Measurements from ENCODE around the gene ELMO1. TPM values are rescaled to one million over a fixed set of nuclear protein-coding genes. Genes with fewer than 3 reads are reported as not detected.
"Not testable (repeated sequence)": the region's sequence is repeated elsewhere in the genome, so short reads cannot be mapped to it uniquely, and the experiment has no call there.

ELMO1 gene
- total RNA-seq, 1 experiment from 2014 or later = not detected

DNA sequence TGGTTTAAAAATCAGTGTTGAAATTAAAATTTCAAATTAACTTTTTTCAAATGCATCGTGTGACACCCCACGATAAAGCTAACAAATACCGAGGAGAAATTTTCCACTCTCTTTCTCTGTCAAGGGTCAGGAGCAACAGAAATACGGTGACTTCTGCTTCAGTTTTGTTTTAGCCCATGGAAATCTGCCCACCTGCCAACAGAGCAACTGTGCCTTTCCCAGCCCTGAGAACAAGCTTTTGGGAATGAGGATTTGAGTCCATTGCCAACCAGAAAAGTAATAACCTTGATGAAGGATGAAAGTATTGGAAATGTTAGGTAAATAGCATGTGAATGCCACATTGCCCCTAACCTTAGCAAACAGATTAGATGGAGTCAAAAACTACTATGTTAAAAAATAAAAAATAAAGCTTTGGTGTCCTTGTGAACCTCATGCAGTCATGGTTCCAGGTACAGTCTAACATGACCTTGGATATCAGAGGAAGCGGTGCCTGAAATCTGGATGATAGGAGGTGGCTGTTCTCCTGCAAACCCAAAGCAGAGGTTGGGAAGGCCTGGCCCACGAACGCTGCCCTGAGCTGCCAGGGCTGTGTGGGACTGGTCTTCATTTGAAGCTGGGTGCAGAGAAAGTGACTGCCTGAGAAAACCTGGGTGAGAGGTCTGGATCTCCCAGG is 296.8 kb downstream of the ELMO1 start:
- Histone ChIP-seq H3K27ac (no peak overlapping the region), H3K27me3 (replicated peaks) (no peaks in the 10 kb centered on the region), H3K4me3 (no peak overlapping the region)

DNA sequence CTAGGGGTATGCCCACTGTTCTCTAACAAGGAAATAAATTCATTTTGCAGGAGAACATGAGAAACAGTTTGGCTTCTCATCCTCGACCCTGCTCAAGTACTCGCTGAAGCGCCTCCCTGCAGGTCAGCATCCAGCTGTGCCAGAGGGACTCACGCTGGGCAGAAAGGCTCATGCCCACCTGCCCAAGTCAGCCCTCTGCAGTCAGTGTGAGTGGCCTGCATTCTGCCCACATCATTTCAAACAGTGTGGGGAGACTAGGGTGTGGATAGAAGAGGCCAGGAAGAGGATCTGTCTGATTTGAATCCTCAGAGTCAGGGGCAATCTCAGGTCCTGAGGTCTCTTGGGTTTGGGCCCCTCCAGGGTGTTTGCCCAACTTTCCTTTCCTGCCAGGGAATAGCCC is 297.8 kb downstream of the ELMO1 start:
- Histone ChIP-seq H3K36me3 (no peaks in the 10 kb centered on the region), H3K9me3 (replicated peaks) (no peaks in the 10 kb centered on the region), H3K27me3 (replicated peaks) (no peaks in the 10 kb centered on the region), H3K27ac (no peak overlapping the region), H3K4me1 (replicated peaks) (no peaks in the 10 kb centered on the region), H3K4me3 (no peak overlapping the region)
- DNase-seq (ENCODE audit: low read depth in 1 of 2, low spot score in 2 of 2) = no peak

More for the DNA sequence above, 296.8 kb downstream of the ELMO1 start:
- H3K9me3 ChIP-seq (replicated peaks) = no peaks in the 10 kb centered on the region
- no peaks in the 10 kb centered on the region for H3K36me3 ChIP-seq
- DNase-seq (ENCODE audit: low read depth in 1 of 2, low spot score in 2 of 2) = no peak
- no peaks in the 10 kb centered on the region for H3K4me1 ChIP-seq (replicated peaks)

DNA sequence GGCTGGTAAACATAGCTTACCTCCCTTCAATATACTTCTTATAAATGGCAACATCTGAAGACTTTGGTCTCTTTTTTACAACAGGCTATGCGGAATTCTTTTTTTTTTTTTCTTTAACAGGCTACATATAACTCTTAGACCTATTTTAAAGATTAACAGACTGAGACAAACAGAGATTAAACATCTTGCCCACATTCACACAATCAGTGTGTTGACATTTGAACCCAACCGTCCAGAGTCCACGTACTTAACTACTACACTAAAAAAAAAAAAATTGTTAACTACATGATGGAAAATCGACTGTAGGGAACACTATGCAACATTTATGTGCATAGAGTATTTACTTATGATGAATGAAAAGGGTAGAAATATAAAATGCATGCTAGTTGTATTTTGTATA is 298.5 kb downstream of the ELMO1 start:
- no peak overlapping the region for H3K27ac ChIP-seq
- H3K36me3 ChIP-seq = no peaks in the 10 kb centered on the region
- no peaks in the 10 kb centered on the region for H3K4me1 ChIP-seq (replicated peaks)
- no peaks in the 10 kb centered on the region for H3K9me3 ChIP-seq (replicated peaks)
- DNase-seq (ENCODE audit: low read depth in 1 of 2, low spot score in 2 of 2) = no peak
- H3K27me3 ChIP-seq (replicated peaks) = no peaks in the 10 kb centered on the region
- H3K4me3 ChIP-seq = no peak overlapping the region

DNA sequence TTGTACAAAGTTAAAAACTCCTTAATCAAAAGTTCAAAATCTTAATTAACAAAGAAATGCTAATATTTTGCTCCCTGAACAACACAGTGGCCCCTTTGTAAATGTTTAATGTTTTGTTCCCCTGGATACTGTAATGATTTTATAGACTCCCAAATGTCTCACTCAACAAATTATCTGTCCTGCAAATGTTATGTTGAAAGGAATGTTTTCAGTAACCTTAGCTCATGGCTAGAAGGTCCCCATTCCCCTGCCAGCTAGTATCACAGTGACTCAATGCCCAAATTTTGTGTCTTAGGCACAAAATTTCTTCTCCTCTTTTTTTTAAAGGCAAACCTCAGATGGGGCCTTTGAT is 298.9 kb downstream of the ELMO1 start:
- no peaks in the 10 kb centered on the region for H3K27me3 ChIP-seq (replicated peaks)
- no peak overlapping the region for H3K27ac ChIP-seq
- no peaks in the 10 kb centered on the region for H3K36me3 ChIP-seq
- H3K4me3 ChIP-seq = no peak overlapping the region
- H3K4me1 ChIP-seq (replicated peaks) = no peaks in the 10 kb centered on the region
- DNase-seq (ENCODE audit: low read depth in 1 of 2, low spot score in 2 of 2) = no peak
- no peaks in the 10 kb centered on the region for H3K9me3 ChIP-seq (replicated peaks)

DNA sequence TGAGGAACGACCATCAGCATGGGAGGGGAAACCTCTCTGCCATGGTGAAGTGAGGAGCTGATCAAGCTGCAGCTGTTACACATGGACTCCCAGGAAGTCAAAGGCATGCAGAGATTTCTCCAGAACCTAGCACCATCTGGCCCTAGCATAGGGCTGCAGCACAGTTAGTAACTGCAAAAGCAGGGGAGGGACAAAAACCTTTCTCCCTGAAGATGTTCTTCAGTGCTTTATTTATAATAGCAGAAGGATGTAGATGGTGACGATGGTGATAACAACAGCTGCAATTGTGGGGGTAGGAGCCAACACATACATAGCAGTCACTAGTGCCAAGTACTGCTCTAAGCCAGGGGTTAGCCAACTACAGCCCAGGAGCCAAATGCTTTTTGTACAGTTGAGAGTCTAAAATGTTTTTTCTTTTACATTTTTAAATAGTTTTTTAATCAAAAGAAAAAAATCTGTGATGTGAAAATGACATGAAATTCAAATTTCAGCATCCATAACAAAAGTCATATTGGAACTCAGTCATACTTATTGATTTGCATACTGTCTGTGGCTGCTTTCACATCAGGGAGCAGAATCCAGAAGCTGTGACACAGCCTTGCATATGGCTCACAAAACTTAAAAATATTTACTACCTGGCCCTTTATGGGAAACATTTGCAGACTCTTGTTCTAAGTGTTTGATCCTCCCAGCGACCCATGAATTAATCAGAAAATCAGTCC is 299.5 kb downstream of the ELMO1 start:
- no peaks in the 10 kb centered on the region for H3K9me3 ChIP-seq (replicated peaks)
- no peak overlapping the region for H3K27ac ChIP-seq
- no peaks in the 10 kb centered on the region for H3K36me3 ChIP-seq
- DNase-seq (ENCODE audit: low read depth in 1 of 2, low spot score in 2 of 2) = no peak
- no peaks in the 10 kb centered on the region for H3K4me1 ChIP-seq (replicated peaks)
- H3K27me3 ChIP-seq (replicated peaks) = no peaks in the 10 kb centered on the region
- no peak overlapping the region for H3K4me3 ChIP-seq

DNA sequence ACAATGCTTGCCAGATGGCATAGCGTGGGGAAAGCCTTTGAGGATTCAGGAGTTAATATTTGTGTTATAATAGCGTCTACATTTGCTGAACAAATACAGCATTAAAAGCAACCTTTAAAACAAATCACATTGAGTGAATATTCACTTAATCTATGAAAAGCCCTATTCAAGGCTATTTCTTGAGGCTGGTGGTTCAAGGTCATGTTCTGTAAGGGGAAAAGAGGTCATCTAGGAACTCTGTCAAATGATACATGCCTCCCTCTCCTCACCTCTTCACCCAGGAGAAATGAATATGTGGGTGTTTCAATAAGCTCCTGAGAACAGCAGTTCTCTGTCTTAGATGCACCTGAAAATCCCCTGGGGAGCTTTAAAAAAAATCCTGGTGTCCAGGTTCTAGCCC is 303.0 kb downstream of the ELMO1 start:
- Histone ChIP-seq H3K4me1 (replicated peaks) (no peaks in the 10 kb centered on the region), H3K27me3 (replicated peaks) (no peaks in the 10 kb centered on the region), H3K4me3 (no peak overlapping the region), H3K9me3 (replicated peaks) (no peaks in the 10 kb centered on the region), H3K36me3 (no peaks in the 10 kb centered on the region), H3K27ac (no peak overlapping the region)
- DNase-seq (ENCODE audit: low read depth in 1 of 2, low spot score in 2 of 2) = no peak

DNA sequence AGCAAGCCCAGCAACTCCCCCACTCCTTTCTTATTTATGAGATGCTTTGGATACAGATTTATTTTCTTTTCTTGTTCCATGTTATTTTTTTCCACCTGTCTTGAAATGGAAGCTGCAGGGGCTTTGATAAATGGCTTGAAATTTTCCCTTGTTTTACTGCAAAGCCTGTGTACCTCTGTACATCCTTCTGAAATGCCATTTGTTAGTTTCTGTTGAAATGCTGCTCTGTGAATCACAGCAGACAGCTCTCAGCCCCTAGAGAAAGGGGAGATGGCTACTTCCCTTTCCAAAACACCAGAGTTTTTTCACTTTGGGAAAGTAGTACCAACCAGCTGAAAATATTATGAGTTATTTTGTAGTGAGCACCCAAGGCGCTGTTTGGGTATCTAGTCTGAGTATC is 304.2 kb downstream of the ELMO1 start:
- H3K4me3 ChIP-seq = no peak overlapping the region
- H3K27ac ChIP-seq = no peak overlapping the region
- no peaks in the 10 kb centered on the region for H3K9me3 ChIP-seq (replicated peaks)
- H3K27me3 ChIP-seq (replicated peaks) = no peaks in the 10 kb centered on the region
- no peaks in the 10 kb centered on the region for H3K4me1 ChIP-seq (replicated peaks)
- no peaks in the 10 kb centered on the region for H3K36me3 ChIP-seq
- no peak for DNase-seq (ENCODE audit: low read depth in 1 of 2, low spot score in 2 of 2)

DNA sequence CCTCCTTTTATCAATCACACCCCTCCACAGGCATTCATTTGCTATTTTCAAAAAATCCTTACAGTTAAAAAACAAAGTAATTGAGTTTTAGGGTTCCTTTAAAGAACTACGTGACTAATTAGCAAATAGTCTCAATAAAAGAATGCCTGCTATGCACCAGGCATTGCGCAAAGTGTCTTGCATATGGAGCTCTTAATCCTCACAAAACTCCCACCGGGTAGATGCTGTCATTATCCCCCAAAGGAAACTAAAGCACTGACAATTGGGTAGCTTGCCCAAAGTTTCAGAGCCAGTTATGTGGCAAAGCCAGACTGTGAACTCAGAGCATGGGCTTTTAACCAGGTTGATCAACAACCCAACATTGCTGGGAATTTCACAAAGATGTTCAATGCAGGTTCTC is 305.7 kb downstream of the ELMO1 start:
- H3K9me3 ChIP-seq (replicated peaks) = no peaks in the 10 kb centered on the region
- H3K36me3 ChIP-seq = no peaks in the 10 kb centered on the region
- DNase-seq (ENCODE audit: low read depth in 1 of 2, low spot score in 2 of 2) = no peak
- H3K4me1 ChIP-seq (replicated peaks) = no peaks in the 10 kb centered on the region
- no peak overlapping the region for H3K27ac ChIP-seq
- no peak overlapping the region for H3K4me3 ChIP-seq
- H3K27me3 ChIP-seq (replicated peaks) = no peaks in the 10 kb centered on the region

DNA sequence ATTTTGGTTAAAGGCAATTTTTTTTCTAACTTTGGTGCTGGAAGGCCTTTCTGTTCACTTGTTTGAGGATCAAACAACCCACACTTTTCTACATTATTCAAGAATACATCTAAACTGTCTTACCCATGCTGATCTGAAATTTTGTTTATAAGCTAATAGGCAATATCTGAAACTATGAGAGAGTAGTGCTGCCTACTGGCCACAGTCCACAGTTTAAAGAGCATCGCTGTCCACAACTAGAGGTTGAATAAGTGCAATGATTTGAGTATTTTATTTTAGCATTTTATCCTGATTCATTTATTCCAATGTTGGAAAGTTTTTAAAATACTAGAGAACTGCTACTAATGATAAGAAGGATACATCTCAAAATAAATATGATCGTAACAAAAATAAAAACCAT is 306.9 kb downstream of the ELMO1 start:
- no peaks in the 10 kb centered on the region for H3K9me3 ChIP-seq (replicated peaks)
- no peak for DNase-seq (ENCODE audit: low read depth in 1 of 2, low spot score in 2 of 2)
- no peaks in the 10 kb centered on the region for H3K4me1 ChIP-seq (replicated peaks)
- H3K27ac ChIP-seq = no peak overlapping the region
- H3K4me3 ChIP-seq = no peak overlapping the region
- no peaks in the 10 kb centered on the region for H3K27me3 ChIP-seq (replicated peaks)
- H3K36me3 ChIP-seq = no peaks in the 10 kb centered on the region

DNA sequence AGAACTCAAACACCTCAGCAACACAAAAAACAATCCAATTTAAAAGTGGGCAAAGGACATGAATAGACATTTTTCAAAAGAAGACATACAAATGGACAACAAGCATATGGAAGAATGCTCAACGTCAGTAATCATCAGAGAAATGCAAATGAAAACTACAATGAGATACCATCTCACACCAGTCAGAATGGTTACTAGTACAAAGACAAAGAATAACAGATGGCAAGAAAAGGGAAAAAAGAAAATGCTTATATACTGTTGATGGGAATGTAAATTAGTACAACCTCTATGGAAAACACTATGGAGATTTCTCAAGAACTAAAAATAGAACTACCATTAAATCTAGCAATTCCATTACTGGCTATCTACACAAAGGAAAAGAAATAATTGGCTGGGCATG is 314.8 kb downstream of the ELMO1 start:
- H3K4me1 ChIP-seq (replicated peaks); H3K4me3 ChIP-seq; H3K27me3 ChIP-seq (replicated peaks); DNase-seq (ENCODE audit: low read depth in 1 of 2, low spot score in 2 of 2); H3K36me3 ChIP-seq; H3K27ac ChIP-seq; H3K9me3 ChIP-seq (replicated peaks): not testable (repeated sequence)

DNA sequence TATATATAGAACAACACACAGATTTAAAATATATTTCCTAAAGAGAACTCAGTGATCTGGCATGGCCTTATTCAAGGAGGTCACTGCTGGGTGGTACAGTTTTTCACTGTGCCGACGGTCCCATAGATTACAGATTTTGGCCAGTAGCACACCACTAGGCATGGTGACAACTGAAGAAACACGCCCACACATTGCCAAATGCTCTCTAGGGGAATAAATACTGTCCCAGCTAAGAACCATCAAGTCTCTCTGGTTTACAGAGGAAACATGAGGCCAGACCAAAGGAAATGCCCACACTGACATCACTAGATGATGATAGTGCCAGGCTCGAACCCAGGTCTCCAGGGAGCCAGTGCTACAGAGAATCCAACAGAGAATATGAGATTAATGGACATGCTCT is 316.8 kb downstream of the ELMO1 start:
- no peak overlapping the region for H3K4me3 ChIP-seq
- H3K36me3 ChIP-seq = no peaks in the 10 kb centered on the region
- no peaks in the 10 kb centered on the region for H3K27me3 ChIP-seq (replicated peaks)
- DNase-seq (ENCODE audit: low read depth in 1 of 2, low spot score in 2 of 2) = no peak
- no peaks in the 10 kb centered on the region for H3K4me1 ChIP-seq (replicated peaks)
- no peaks in the 10 kb centered on the region for H3K9me3 ChIP-seq (replicated peaks)
- H3K27ac ChIP-seq = no peak overlapping the region

DNA sequence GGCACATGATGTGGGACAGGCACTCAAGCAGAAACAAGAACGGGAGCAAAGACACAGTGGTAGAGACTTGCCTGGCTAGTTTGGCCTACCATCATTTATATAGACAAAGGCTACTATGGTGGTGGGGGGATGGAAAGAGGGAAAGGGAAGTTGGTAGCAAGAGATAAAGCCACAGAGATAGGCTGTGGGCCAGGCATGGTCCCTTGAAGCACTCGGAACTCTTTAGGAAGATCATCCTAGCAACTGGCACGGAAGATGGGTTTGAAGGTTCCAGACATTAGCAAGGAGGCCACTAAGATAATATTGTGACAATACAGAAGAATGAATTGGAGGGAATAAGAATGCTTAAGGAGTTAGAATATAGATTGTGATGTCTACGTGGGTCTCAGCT is 319.6 kb downstream of the ELMO1 start:
- H3K27me3 ChIP-seq (replicated peaks) = no peaks in the 10 kb centered on the region
- no peak for DNase-seq (ENCODE audit: low read depth in 1 of 2, low spot score in 2 of 2)
- H3K4me1 ChIP-seq (replicated peaks) = no peaks in the 10 kb centered on the region
- no peak overlapping the region for H3K4me3 ChIP-seq
- H3K36me3 ChIP-seq = no peaks in the 10 kb centered on the region
- H3K27ac ChIP-seq = no peak overlapping the region
- H3K9me3 ChIP-seq (replicated peaks) = no peaks in the 10 kb centered on the region

DNA sequence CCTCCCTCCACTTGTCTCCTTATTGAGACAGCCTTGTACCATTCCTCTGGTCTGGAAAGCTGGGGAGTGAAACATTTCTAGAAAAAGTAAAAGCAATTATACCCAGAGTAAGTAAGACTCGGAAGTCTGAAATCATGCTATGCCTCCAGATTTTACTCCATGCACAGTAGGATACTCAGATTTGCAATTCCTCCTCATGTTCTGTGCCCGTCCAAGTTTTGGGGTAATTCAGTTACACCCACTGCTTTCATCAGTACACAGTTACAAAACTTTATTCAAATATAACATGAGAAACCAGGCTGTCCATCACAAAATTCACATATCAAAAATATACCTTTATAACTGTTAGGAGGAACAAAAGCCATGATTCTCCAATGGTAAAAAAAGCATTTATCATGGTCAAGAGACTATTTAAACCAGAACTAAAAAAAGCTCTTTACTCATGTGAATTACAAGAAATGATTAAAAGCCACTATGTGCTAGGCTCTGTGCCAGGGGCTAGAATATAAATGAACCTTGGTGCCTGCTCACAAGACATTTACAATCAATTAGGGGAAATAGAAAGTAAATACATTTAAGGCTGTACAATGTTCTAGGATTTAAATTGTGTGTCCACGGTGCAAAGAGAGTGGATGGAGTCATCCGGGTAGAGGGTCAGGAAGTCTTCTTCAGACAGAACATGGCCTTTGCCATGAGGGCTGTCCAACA is 320.2 kb downstream of the ELMO1 start:
- Histone ChIP-seq H3K27me3 (replicated peaks) (no peaks in the 10 kb centered on the region), H3K36me3 (no peaks in the 10 kb centered on the region), H3K4me1 (replicated peaks) (no peaks in the 10 kb centered on the region), H3K4me3 (no peak overlapping the region), H3K9me3 (replicated peaks) (no peaks in the 10 kb centered on the region), H3K27ac (no peak overlapping the region)
- DNase-seq (ENCODE audit: low read depth in 1 of 2, low spot score in 2 of 2) = no peak

DNA sequence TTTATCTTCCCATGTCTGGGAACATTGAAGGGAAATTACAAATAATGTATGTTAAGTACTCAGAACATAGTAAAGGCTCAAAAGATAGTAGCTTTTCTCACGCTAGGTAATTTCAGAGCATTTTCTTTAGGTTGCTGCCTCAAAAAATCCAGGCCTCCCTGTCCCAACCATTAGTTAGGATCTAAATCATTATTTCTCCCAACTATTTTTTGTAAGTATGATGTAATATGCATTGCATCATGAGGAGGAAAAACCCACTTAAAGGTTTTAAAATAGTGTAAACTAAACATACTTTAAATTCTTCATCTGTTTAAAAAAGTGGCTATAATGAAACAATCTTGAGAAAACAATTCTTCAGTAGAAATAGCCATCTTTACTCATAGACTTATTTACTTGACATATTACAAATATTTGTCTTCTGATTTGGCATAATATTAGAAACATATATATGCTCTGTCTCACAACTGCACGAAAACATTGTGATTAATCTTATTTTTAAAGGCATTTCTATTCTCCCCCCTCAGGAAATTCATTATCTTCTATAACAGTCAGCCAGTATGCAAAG is 329.3 kb downstream of the ELMO1 start:
- no peaks in the 10 kb centered on the region for H3K36me3 ChIP-seq

More for the DNA sequence above, 329.3 kb downstream of the ELMO1 start:
- Histone ChIP-seq H3K4me3 (no peak overlapping the region), H3K9me3 (replicated peaks) (no peaks in the 10 kb centered on the region), H3K27me3 (replicated peaks) (no peaks in the 10 kb centered on the region), H3K27ac (no peak overlapping the region; the same call in 1 of the 2 replicates), H3K4me1 (replicated peaks) (peaks cover 6% of the 10 kb centered on the region; the same call in 1 of the 2 replicates)
- no peak for DNase-seq (ENCODE audit: low read depth in 1 of 2, low spot score in 2 of 2)
